Activated CD4-positive, alpha-beta T cell treated with anti-CD3 and anti-CD28 coated beads, Interleukin-2, Interleukin-4, amounts not matched to agents 100 ng/mL and 50 ng/mL, durations not matched to agents 16 hours and 8 hours (primary cell): ENCODE data around the gene FAM117B.
A peak's percentile ranks its signal among the peaks of the same experiment; 100 is the strongest.
"Not testable (repeated sequence)": the region's sequence is repeated elsewhere in the genome, so short reads cannot be mapped to it uniquely, and the experiment has no call there.

ENCODE experiments used
- DNase-seq: peaks from one replicate; pipeline ENCODE4 v3.0.0-alpha.2; 2020; ENCODE audit warnings: low spot score

The FAM117B gene

DNA sequence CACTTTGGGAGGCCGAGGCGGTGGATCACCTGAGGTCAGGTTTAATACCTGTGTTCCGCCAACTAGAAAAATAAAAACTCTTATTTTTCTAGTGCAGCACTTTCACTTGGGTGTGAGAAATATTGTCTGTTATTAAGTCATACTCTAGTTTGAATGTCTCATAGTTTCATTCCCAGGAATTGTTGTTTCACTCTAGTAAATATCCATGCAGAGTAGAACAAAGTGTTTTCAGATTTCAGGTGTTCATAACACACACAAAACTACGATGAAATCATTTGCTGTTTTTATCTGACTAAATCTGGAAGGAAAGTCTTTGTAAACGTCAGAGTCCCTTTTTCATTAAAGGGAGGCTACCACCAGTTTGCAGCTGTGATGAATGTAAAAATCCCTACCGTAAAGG lies 4.0 kb downstream of the FAM117B start:
- DNase-seq = peak; percentile 32

DNA sequence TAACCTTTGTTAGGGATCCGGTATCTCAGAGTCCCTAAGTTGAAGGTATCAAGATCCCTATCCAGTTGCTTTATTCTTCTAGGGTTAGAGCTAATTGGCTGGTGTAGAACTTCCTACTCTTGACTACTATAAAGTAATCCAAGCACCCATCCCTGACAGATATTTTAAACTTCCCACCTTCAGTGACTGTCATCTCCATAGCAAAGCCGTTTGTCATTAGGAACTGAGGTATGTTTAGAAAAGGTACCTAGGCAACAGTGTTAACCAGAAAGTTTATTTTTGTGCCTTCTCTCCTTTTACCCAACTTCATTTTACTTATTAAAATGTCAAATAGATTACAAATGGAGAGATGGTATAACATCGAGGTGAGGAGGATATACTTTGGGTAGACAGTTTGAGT lies 4.5 kb downstream of the FAM117B start:
- no peak for DNase-seq

DNA sequence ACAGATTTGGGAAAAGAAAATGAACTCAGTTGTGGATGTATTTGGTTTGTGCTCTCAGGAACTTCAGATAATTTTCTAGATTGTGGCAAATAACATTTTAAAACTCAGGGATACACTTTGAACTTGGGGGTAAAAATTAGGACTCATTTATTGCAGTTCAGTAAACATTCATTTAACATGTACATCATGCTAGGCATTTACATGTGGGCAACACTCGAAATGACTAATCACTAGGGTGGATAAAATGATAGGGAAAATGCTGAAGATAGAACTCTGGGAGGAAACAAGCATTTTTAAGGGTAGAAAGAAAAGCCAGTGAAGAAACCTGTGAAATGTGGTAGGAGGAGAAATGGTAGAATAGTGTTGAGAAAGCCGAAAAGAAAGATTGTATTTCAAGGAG lies 7.8 kb downstream of the FAM117B start:
- DNase-seq = no peak

DNA sequence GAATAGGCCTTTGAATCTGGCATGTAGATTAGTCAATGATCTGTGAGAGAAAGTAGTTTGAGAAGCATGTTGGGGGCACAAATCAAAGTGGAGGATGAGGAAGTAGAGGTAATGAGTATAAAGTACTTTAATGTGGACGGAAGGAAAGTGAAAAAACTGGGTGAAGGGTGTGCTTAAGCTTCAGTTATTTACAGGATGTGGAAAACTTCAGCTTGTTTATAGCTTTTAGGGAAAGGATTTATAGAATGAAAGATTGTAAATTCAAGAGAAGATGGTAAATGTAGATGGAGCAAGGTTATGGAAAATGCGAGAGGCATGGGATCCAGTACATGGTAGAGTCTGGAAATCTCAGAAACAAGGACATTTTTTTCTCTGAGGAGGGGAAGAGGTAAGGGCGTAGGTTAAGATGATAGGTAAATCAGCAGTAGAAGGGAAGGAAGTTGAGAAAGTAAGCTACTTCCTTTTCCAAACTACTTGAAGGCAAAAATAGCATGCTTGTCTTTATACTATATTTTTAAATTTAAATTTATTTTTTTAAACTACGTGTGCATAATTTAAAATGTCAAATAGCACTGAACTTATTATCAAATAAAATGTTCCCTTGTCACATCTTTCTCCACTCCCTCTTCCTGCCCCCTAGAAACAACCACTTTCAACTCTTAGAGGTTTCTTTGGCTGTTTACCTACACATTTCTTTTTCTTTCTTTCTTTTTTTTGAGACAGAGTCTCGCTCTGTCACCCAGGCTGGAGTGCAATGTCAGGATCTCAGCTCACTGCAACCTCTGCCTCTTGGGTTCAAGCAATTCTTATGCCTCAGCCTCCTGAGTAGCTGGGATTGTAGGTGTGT lies 8.5 kb downstream of the FAM117B start:
- DNase-seq = peak; percentile 31

DNA sequence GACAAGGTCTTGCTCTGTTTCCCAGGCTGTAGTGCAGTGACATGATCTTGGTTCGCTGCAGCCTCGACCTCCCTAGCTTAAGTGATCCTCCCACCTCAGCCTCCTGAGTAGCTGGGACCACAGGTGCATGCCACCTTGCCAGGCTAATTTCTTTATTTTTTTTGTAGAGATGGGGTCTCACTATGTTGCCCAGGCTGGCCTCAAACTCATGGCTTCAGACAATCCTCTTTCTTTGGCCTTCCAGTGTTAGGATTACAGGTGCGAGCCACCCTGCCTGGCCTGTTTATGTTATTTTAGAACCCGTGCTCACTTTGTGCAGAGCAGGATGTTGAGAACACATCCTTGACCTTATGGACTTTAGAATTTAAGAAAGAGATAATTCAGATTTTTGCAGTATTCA lies 17.4 kb downstream of the FAM117B start:
- DNase-seq = no peak

DNA sequence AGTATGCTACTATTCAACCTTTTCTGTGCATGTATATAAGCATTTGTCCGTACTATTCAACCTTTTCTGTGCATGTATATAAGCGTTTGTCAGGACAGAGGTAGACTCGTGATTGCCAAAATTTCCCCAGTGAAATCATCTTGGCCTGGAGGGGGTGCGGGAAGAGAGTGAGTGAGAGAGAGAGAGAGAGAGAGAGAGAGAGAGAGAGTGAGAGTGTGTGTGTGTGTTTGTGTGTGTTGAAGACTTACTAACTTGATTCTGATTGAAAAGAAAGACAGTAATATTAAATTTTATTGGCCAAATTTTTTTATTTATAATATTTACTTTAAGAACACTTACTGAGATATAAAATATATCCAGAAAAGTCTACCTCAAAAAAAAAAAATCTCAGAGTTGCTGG lies 19.1 kb downstream of the FAM117B start:
- no peak for DNase-seq

DNA sequence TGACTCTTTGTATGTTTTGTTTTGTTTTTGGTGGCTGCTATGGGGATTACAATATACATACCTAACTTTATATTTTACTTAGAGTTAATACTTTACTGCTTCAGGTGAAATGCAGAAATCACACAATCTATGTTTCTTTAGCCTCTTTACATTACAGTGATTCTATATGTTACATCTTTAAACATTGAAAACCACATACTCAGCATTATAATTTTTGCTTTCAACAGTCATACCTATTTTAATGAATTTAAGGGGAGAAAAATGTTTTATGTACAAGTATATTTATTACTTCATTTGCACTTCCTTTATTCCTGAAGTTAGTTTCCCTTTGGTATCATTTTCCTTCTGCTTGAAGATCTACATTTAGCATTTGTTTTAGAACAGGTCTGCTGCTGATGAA lies 23.1 kb downstream of the FAM117B start:
- DNase-seq = no peak

DNA sequence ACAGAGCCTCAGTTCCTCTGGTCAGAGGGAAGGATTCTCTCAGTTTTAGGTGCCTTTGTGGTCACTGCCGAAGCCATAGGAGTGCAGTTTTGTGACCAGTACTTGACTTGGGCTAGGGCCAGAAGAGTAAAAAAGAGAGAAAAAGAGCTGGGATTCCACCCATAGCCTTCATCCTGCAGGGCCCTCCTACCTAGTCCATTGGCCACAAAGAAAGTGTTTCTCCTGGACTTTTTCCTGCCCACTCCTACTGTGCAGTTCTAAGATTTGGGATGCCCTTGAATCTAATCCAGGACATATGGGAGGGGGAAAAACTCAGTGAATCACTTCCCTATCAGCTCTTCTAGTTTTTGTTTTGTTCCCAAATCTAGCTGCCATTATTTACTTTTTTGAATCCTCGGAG lies 26.0 kb downstream of the FAM117B start:
- no peak for DNase-seq

DNA sequence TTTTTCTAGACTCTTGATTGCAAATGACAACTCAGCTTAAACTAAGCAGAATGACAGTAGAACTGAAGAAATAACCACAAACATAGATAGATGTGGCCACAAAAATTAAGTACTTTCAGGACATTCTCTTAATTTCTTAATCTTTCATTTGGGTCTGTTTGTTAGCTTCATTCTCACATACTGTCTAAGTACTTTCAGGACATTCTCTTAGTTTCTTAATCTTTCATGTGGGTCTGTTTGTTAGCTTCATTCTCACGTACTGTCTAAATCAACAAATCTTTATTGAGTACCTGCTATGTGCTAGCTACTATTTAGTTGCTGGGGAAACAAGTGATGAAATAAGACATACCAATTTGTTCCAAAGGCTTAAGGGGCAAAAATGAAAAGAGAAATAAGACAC lies 35.1 kb downstream of the FAM117B start:
- no peak for DNase-seq

DNA sequence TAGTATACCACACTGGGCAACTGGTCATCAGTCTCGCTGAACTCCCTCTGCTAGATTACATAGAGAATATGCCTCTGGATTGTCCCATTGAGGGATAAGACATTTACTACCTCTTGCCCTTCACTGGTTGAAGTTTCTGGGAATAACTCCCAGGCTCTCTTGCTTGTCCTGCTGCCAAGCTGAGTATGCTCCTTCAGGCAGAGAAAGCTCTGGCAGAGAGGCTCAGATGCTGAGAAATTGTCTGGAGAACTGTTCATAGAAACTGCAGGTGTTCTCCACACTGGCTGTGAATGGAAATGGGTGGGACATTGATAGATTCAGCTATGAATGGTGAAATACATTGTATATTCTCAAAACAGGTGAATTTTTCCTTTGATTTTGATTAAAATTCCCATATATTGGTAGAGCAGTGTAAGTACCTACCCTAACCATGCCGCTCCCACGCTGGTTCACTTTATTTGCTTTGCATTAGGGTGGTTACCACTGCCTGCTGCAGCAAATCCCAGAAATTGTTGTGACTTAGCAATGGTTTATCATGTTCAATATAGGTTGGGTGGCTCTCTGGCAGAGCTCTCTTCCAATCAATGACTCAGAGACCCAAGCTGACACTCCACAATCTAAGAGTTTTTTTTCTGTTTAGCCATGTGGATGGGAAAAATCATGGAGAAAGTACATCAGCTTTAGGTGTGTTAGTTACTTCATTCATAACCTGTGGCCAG lies 36.7 kb downstream of the FAM117B start:
- no peak for DNase-seq

DNA sequence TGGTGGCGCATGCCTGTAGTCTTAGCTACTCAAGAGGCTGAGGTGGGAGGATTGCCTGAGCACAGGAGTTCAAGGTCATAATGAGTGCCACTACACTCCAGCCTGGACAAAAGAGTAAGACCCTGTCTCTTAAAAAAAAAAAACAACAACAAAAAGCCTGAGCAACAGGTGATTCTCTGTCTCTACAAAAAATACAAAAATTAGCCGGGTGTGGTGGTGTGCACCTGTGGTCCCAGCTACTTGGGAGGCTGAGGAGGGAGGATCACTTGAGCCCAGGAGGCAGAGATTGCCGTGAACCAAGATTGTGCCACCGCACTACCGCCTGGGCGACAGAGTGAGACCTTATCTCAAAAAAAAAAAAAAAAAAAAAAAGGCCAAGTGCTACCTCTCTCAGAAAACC lies 40.3 kb downstream of the FAM117B start:
- DNase-seq = not testable (repeated sequence)

DNA sequence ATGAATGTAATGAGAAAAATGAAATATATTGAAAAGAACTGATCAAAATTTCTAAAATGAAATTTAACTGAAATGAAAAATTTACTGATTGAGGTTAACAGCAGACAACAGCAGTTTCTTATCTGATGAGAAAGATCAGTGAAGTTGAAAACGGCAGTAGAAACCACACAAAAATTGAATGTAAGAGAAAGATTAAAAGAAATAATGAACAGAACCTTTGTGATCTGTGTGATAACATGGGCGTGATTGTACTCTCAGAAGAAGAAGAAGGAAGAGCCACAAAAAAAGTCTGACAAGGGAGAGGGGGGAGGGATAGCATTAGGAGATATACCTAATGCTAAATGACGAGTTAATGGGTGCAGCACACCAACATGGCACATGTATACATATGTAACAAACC lies 45.2 kb downstream of the FAM117B start:
- no peak for DNase-seq

DNA sequence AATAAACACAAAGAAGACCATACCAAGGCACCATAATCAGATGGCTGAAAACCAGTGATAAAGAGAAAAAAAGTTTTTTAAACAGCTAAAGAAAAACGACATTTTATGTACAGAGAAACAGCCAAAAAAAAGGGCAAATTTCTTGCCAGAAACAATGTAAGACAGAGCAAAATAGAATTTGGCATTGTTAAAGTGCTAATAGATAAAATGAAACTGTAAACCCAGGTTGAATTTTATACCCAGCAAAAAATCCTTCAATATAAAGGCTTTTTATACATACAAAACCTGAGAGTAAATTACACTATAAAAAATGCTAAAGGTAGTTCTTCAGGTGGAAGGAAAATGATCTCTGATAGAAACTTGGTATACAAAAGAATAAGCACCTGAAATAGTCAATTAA lies 45.7 kb downstream of the FAM117B start:
- DNase-seq = no peak

DNA sequence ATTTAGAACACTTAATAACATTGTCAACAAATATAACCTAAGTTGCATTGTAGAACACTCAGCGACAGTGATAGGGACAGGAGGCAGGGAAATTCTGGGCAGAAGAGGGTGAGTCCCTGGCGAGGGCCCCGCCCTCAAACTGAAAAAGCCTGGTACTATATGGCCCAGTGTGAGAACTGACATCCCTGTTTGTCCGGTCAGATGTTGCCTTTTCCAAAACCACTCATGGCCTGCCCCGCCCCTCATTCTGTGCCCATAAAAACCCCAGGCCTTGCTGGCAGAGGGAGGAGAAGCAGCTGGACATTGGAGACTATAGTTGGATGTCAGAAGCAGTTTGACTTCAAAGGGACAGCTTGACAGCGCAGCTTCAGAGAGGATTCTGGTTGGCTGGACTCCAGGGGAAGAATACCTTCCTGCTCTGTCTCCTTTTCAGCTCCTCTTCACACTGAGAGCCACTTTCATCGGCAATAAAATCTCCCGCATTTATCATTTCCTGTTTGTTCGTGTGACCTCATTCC lies 47.0 kb downstream of the FAM117B start:
- DNase-seq = no peak

DNA sequence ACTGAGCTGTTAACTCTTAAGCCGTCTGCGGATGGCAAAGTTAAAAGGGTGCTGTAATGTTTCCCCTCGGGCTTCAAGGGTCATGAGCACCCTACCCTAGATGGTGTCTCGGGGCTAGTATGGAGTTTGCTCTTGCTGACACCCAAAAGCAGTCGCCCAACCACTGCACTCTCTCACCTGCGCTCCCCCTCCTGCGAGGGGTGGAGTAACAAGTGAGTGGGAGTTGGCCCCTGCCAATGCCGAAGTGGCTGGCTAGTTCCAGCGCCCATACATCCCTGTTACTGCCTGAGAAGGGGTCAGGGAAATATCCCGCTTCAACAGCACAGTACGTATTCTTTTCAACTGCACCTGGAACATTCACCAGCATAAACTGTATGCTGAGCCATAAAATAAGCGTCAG lies 47.5 kb downstream of the FAM117B start:
- DNase-seq = no peak

DNA sequence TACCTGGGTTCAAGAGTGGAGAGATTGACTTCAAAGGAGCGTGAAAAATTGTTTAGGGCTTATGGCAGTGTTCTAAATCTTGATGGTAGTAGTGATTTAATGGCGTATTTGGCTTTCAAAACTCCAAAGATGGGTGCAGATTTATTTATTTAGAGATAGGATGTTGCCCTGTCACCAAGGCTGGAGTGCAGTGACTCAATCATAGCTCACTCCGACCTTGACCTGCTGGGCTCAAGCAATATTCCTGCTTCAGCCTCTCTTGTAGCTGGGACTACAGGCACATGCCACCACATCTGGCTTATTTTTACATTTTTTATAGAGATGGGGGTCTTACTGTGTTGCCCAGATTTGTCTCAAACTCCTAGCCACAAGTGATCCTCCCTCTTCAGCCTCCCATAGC lies 52.5 kb downstream of the FAM117B start:
- no peak for DNase-seq

DNA sequence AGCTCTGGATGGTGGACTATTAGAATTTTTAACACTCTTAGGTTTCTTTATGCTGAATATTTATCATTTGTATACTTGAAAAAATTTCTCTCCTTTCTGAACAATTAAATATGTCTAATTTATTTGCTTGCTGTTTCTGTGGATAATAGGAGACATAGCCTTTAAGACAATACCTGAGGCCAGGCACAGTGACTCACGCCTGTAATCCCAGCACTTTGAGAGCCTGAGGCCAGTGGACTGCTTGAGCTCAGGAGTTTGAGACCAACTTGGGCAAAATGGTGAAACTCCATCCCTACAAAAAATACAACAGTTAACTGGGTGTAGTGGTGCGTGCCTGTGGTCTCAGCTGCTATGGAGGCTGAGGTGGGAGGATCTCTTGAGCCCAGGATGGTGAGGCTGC lies 54.7 kb downstream of the FAM117B start:
- no peak for DNase-seq

DNA sequence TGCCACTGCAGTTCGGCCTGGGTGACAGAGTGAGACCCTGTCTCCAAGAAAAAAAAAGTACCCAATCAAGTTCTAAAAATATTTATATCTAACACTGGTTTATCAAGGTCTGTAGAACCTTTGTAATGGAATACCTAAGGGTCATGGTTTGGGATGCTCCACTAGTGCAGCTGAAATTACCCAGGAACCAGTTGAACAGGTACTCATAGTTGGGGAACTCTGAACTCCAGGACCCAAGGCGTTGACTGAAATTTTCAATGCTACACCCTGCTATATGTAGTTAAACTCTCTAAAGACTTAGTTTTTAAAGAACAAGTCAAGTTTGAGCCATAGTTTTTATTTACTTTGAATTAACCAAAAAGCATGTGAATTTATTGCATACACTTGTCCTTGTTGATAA lies 55.1 kb downstream of the FAM117B start:
- no peak for DNase-seq

DNA sequence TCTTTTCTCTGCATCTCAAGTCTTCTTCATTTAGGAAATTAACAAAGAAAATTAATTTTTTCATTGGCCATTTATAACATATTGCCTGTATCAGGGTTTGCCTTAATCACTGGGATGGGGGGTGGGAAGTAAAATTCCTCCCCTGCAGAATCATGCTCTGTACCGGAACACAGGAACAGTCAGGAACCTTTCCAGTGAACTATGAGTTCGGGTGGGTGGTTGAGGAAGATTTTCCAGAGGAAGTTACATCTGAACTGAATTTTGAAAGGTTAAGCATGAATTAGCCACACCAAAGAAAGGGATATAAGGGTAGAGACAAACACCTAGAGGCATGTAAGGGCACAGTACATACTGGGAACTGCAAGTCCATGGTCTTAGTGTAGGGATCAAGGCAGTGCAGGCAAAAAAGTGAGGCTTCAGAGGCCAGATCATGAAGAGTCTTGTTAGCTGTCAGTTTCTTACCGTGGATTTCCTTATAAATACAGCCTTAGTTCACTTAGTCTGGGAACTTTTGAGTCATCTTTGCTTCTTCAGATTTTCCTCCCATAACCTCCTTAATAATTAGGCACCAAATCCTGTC lies 55.6 kb downstream of the FAM117B start:
- DNase-seq = no peak

DNA sequence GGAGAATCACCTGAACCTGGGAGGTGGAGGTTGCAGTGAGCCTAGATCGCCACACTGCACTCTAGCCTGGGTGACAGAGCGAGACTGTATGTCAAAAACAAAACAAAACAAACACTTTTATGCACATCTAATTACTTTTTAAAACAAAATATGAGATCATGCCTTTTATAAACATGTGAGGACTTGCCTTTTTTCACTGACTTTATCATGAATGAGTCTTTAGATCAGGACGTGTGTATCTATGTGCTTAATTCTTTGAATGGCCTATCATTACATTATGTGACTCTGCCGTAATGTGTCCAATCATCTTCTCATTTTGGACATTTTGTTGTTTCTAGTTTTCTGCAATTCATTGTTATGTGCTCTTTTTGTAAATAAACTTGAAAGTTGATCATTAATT lies 58.7 kb downstream of the FAM117B start:
- DNase-seq = no peak

DNA sequence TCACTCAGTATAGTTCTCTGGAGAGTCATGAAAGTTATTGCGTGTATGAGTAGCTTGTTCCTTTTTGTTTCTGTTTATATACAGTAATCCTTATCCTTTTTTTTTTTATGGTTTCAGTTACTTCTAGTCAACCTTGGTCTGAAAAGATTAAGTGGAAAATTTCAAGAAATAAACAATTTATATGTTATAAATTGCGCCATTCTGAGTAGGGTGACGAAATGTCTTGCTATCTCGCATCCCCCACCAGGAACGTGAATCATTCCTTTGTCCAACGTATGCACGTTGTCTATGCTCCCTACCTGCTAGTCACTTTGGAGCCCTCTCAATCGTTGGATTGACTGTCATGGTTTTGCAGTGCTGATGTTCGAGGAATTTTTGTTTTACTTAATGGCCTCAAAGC lies 60.4 kb downstream of the FAM117B start:
- no peak for DNase-seq

DNA sequence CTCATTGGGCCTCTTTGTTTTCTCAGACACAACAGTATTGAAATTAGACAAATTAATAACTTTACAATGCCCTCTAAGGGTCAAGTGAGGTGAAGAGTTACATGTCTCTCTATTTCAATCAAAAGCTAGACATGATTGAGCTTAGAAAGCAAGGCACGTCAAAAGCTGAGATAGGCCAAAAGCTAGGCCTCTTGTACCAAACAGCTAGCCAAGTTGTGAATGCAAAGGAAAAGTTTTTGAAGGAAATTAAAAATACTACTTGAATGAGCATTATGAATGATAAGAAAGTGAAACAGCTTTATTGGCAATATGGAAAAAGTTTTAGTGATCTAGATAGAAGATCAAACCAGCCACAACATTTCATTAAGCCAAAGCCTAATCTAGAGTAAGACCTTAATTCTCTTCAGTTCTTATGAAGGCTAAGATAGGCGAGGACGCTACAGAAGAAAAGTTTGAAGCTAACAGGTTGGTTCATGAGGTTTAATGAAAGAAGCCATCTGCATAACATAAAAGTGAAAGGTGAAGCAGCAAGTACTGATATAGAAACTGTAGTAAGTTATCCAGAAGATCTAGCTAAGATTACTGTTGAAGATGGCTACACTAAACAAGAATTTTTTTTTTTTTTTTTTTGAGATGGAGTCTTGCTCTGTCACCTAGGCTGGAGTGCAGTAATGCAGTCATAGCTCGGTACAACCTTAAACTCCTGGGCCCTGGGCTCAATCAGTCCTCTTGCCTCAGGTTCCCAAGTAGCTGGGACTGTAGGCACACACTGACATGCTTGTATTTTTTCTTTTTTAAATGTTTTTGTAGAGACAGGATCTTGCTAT lies 65.5 kb downstream of the FAM117B start:
- peak; percentile 14 for DNase-seq
